Activated T-cell treated with anti-CD3 and anti-CD28 coated beads for 48 hours (primary cell): ENCODE measurements around the gene ULK2.

Experiments used
- DNase-seq: peaks from one replicate; pipeline ENCODE4 v3.0.0-alpha.2; 2020; ENCODE audit warnings: low read depth

The ULK2 gene

DNA sequence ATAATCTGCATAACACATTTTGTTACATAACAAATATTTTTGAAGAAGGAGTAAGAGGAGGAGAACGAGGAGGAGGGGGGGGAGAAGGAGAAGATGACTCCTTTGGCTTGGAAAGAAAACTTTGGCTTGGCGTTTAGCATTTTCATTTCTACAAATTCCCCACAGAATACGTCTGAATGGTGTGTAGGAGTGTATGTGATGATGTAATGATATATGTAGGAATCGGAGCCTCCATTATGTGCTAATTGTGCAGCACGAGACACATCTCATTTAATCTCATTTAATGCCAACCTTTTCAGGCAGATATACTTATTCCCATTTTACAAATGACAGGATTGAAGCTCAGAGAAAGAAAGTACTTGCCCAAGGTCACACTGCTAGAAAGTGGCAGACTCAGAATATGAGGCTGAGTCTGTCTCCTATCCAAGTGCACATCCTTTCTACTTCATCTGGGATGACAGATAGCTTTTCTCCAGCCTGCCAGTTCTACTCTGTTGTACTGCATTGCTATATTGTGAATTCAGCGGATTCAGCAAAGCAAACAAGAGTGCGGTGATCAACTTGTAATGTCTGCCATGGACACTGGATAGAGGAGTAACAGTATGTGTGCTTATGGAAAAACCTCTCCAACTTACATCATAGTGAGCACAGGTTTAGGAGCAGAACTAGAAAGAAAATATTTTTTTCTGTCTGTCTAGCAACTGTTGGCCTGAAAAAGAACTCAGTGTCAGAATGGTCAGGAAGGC is 140.9 kb downstream of the ULK2 start:
- DNase-seq: no peak

GRCh38 chr17:19725486-19725885 is 142.2 kb downstream of the ULK2 start:
- no peak for DNase-seq

DNA sequence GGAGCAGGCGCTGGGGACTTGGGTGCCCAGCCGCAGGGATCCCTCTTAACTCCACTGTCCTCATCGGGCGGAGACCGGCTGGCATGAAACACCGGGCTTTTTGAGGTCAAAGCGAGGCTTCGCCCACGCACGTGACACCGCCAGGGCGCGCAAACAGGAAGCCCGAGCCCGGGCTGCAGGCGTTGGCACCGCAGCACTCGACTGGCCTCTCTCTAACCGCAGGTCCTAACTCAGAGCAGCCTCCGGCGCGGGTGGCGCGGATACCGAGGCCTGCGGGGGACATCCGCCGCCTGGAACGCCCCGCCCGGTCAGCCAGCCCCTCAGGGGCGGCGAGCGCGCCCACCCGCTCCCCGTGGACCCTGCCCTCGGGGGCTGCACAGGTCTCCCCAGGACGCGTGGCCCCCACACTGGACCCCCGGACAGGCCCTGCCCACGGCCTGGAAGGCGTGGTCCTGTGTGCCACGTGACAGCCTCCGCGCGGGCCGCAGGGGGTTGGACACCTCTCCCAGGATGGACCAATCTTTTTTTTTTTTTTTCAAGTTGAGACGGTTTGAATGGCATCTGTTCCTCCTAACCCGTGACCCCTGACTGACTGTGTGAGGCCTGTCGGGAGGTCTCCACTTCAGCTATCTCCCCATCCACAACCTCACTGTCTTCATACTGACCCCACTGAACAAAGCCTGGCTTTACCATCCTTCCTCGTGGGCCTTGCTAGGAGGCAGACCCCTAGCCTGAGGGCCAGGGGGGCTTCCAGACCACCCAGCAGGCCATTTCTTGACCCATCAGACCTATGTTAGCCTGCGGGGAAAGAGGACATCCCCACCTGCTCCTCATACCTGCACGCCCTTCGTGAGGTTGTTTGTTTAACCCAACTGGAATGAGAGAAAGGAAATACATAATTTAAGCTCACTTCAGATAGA is 143.0 kb downstream of the ULK2 start:
- peak; percentile 55 for DNase-seq

DNA sequence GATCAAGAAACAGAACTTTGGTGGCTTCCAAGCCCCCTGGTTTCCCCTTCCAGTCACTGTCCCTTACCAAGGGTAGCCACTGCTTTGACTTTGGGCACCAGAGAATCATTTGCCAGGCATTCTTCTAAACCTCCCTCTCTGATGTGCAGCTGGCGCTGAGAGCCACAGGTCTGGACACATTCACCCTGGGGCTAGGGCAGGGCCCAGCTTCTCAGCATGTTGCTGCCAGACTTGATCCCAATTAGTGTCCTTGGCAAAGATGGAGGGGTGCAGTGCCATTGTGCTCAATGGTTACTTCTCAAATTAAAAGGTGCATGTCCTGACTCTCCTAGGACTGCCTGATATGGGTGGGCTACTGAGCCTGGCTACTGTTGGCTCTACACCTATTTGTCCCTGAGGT is 143.8 kb downstream of the ULK2 start:
- no peak for DNase-seq
